Peyer's patch (tissue), 4 donors: ENCODE measurements around the gene SLC10A1. TPM values are rescaled to one million over a fixed set of nuclear protein-coding genes. Genes with fewer than 3 reads are reported as not detected.

Experiments
- DNase-seq, 3 donors: peaks; one replicate each; pipeline ENCODE4 v3.0.0-alpha.2; 2017 to 2019
- H3K27ac ChIP-seq, 4 donors: fragments of 200-600 bp; sonication (generic); one replicate each; pipeline ENCODE4 v1.5.1; 2016 to 2019
- H3K27me3 ChIP-seq, 2 donors: fragments of 200-600 bp; sonication (generic); one replicate each; pipeline ENCODE4 v1.5.1; 2019
- H3K36me3 ChIP-seq, 3 donors: fragments of 200-600 bp; sonication (generic); one replicate each; pipeline ENCODE4 v1.5.1; 2016 to 2019
- H3K4me1 ChIP-seq, 4 donors: fragments of 200-600 bp; sonication (generic); one replicate each; pipeline ENCODE4 v1.5.1; 2016 to 2019
- H3K4me3 ChIP-seq, 4 donors: fragments of 200-600 bp; sonication (generic); 1 replicate in 3 of 4; 2 replicates in 1 of 4; pipeline ENCODE4 v1.5.1; 2016 to 2019; ENCODE audit warnings: mild to moderate bottlenecking in 1 of 4
- H3K9me3 ChIP-seq, 4 donors: fragments of 200-600 bp; sonication (generic); one replicate each; pipeline ENCODE4 v1.5.1; 2016 to 2019; ENCODE audit warnings: mild to moderate bottlenecking in 1 of 4
- POLR2A ChIP-seq, 2 donors: fragments of 450-650 bp; IDR thresholded peaks; one replicate each; pipeline ENCODE4 v1.5.1; 2017; ENCODE audit warnings: antibody characterized with exemption in 2 of 2, mild to moderate bottlenecking in 2 of 2, moderate library complexity in 2 of 2
- total RNA-seq, 4 donors: library from RNA; depleted of rRNA; stranded (reverse); fragments of >200 nt; gene quantifications; one replicate each; pipeline ENCODE4 v1.1.0, GENCODE V29; 2016
- TF ChIP-seq, protein P1 (sequence below), 6 experiments: fragments of 450-650 bp in 4 of 6; fragments of 200-600 bp in 2 of 6; sonication (generic) in 1 of 6; IDR thresholded peaks; one replicate each; pipeline ENCODE4 v1.5.1; 2017 to 2019; ENCODE audit warnings: antibody characterized with exemption in 6 of 6, mild to moderate bottlenecking in 3 of 6, moderate library complexity in 1 of 6

The SLC10A1 gene
- total RNA-seq, 4 donors from 2014 or later = not detected

- H3K4me1 ChIP-seq = peaks cover 0 to 28% (median 7%) of the 10 kb centered on the region in 4 donors
- H3K36me3 ChIP-seq = peaks cover 0 to 94% (median 3%) of the 10 kb centered on the region in 3 donors
- no peak for DNase-seq
- no peak overlapping the region for H3K4me3 ChIP-seq
- no peaks in the 10 kb centered on the region for H3K27me3 ChIP-seq
- H3K27ac ChIP-seq = no peak overlapping the region
- TF ChIP-seq POLR2A (IDR thresholded peaks at IDR 0.05) = no peak
- TF ChIP-seq, protein P1, sequence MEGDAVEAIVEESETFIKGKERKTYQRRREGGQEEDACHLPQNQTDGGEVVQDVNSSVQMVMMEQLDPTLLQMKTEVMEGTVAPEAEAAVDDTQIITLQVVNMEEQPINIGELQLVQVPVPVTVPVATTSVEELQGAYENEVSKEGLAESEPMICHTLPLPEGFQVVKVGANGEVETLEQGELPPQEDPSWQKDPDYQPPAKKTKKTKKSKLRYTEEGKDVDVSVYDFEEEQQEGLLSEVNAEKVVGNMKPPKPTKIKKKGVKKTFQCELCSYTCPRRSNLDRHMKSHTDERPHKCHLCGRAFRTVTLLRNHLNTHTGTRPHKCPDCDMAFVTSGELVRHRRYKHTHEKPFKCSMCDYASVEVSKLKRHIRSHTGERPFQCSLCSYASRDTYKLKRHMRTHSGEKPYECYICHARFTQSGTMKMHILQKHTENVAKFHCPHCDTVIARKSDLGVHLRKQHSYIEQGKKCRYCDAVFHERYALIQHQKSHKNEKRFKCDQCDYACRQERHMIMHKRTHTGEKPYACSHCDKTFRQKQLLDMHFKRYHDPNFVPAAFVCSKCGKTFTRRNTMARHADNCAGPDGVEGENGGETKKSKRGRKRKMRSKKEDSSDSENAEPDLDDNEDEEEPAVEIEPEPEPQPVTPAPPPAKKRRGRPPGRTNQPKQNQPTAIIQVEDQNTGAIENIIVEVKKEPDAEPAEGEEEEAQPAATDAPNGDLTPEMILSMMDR (IDR thresholded peaks at IDR 0.05) = no peak
- no peaks in the 10 kb centered on the region for H3K9me3 ChIP-seq
Observed at GRCh38 chr14:69773571-69774276, 23.3 kb downstream of the SLC10A1 start.

- Histone ChIP-seq H3K36me3 (peaks cover 0 to 90% (median 3%) of the 10 kb centered on the region in 3 donors), H3K9me3 (no peaks in the 10 kb centered on the region), H3K27me3 (no peaks in the 10 kb centered on the region), H3K27ac (no peak overlapping the region), H3K4me3 (no peak overlapping the region), H3K4me1 (peaks cover 0 to 34% (median 12%) of the 10 kb centered on the region in 4 donors)
- no peak for DNase-seq
- TF ChIP-seq, protein P1 (IDR thresholded peaks at IDR 0.05) = no peak
- no peak for TF ChIP-seq POLR2A (IDR thresholded peaks at IDR 0.05)
Observed at GRCh38 chr14:69772082-69773017, 24.7 kb downstream of the SLC10A1 start.

- no peak overlapping the region for H3K27ac ChIP-seq
- peaks cover 3 to 38% (median 12%) of the 10 kb centered on the region in 4 donors for H3K4me1 ChIP-seq
- H3K9me3 ChIP-seq = no peaks in the 10 kb centered on the region
- H3K36me3 ChIP-seq = peaks cover 0 to 80% (median 3%) of the 10 kb centered on the region in 3 donors
- TF ChIP-seq, protein P1 (IDR thresholded peaks at IDR 0.05) = no peak
- no peak for TF ChIP-seq POLR2A (IDR thresholded peaks at IDR 0.05)
- no peak for DNase-seq
- no peak overlapping the region for H3K4me3 ChIP-seq
- no peaks in the 10 kb centered on the region for H3K27me3 ChIP-seq
Observed at GRCh38 chr14:69771136-69771535, 25.9 kb downstream of the SLC10A1 start.

DNA sequence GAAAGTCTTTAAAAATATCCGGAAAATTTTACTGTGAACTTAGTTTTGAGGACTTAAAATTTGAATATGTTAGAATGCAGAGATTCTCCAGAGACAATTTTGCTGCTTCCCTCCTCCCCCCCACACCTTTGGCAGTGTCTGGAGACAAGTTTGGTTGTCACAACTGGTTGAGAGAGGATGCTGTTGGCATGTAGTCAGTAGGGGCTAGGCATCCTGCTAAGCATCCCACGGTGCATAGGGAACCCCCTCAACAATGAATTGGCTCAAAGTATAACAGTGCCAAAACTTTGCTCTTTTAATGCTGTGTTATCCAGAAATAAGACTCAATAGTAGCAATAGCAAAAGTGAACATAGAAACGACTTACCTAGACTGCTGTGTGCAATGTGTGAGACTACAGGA, 26.5 kb downstream of the SLC10A1 start:
- H3K4me1 ChIP-seq = peaks cover 3 to 41% (median 12%) of the 10 kb centered on the region in 4 donors
- H3K36me3 ChIP-seq = peaks cover 0 to 74% (median 3%) of the 10 kb centered on the region in 3 donors
- peak overlapping the region in 1 of 4 donors; percentile 14 for H3K4me3 ChIP-seq
- no peak for DNase-seq
- no peak overlapping the region for H3K27ac ChIP-seq
- no peaks in the 10 kb centered on the region for H3K9me3 ChIP-seq
- TF ChIP-seq, protein P1 (IDR thresholded peaks at IDR 0.05) = no peak
- TF ChIP-seq POLR2A (IDR thresholded peaks at IDR 0.05) = no peak
- no peaks in the 10 kb centered on the region for H3K27me3 ChIP-seq

- H3K4me1 ChIP-seq = peaks cover 3 to 41% (median 12%) of the 10 kb centered on the region in 4 donors
Observed at GRCh38 chr14:69769623-69770022, 27.4 kb downstream of the SLC10A1 start.

More at GRCh38 chr14:69769623-69770022, 27.4 kb downstream of the SLC10A1 start:
- Histone ChIP-seq H3K27ac (no peak overlapping the region), H3K4me3 (peak overlapping the region in 2 of 4 donors; percentile 22 to 78), H3K36me3 (peaks cover 0 to 65% (median 3%) of the 10 kb centered on the region in 3 donors), H3K9me3 (no peaks in the 10 kb centered on the region), H3K27me3 (no peaks in the 10 kb centered on the region)
- DNase-seq = no peak
- TF ChIP-seq, protein P1 (IDR thresholded peaks at IDR 0.05) = no peak
- TF ChIP-seq POLR2A (IDR thresholded peaks at IDR 0.05) = no peak
